Thyroid gland (tissue), 4 donors: ENCODE measurements around the gene C5. TPM values are rescaled to one million over a fixed set of nuclear protein-coding genes. Genes with fewer than 3 reads are reported as not detected.
"Not testable (repeated sequence)": the region's sequence is repeated elsewhere in the genome, so short reads cannot be mapped to it uniquely, and the experiment has no call there.

Source experiments
- DNase-seq, 2 donors: peaks; one replicate each; pipeline ENCODE4 v3.0.0-alpha.2; 2019
- H3K27ac ChIP-seq, 3 donors: fragments of 200-600 bp; sonication (generic); 1 replicate in 2 of 3; 2 replicates in 1 of 3; pipeline ENCODE4 v1.5.1; 2016 to 2019; ENCODE audit warnings: mild to moderate bottlenecking in 1 of 3, moderate library complexity in 1 of 3
- H3K27me3 ChIP-seq: fragments of 200-600 bp; sonication (generic); one replicate; pipeline ENCODE4 v1.5.1; 2019
- H3K36me3 ChIP-seq, 2 donors: fragments of 200-600 bp; sonication (generic); one replicate each; pipeline ENCODE4 v1.5.1; 2016 to 2019
- H3K4me1 ChIP-seq, 2 donors: fragments of 200-600 bp; sonication (generic); one replicate each; pipeline ENCODE4 v1.5.1; 2017 to 2019
- H3K4me3 ChIP-seq, 3 donors: fragments of 200-600 bp; sonication (generic); replicated peaks in 1 of 3; 1 replicate in 2 of 3; 2 replicates in 1 of 3; pipeline ENCODE4 v1.5.1; 2016; ENCODE audit warnings: mild to moderate bottlenecking in 1 of 3
- H3K9me3 ChIP-seq: fragments of 200-600 bp; sonication (generic); one replicate; pipeline ENCODE4 v1.5.1; 2017
- POLR2A ChIP-seq, 2 donors: fragments of 450-650 bp; IDR thresholded peaks; one replicate each; pipeline ENCODE4 v1.6.1; 2017; ENCODE audit warnings: antibody characterized with exemption in 2 of 2, mild to moderate bottlenecking in 2 of 2, moderate library complexity in 1 of 2
- WGBS, 2 donors: methylation state at CpG; one replicate each; pipeline ENCODE4 v1.1.5; 2017; 5-methylcytosine and 5-hydroxymethylcytosine counted together
- intact Hi-C: fragments of 100-400 bp; cut with DNase I; formaldehyde crosslinking; loops from one replicate; pipeline ENCODE4 v1.15.1; 2023
- total RNA-seq, 4 donors: library from RNA; depleted of rRNA; stranded (reverse); fragments of >200 nt; gene quantifications; one replicate each; pipeline ENCODE4 v1.2.3, GENCODE V29; 2016
- TF ChIP-seq, protein P1 (sequence below), 6 experiments: fragments of 200-600 bp in 3 of 6; fragments of 450-650 bp in 3 of 6; sonication (generic) in 3 of 6; IDR thresholded peaks; one replicate each; pipeline ENCODE4 v1.5.1; 2016 to 2019; ENCODE audit warnings: antibody characterized with exemption in 6 of 6, mild to moderate bottlenecking in 2 of 6, inconsistent platforms in 1 of 6, moderate library complexity in 1 of 6

Gene C5
- total RNA-seq, 4 donors from 2014 or later: 1.7 to 3.4 (median 2.8) TPM

DNA sequence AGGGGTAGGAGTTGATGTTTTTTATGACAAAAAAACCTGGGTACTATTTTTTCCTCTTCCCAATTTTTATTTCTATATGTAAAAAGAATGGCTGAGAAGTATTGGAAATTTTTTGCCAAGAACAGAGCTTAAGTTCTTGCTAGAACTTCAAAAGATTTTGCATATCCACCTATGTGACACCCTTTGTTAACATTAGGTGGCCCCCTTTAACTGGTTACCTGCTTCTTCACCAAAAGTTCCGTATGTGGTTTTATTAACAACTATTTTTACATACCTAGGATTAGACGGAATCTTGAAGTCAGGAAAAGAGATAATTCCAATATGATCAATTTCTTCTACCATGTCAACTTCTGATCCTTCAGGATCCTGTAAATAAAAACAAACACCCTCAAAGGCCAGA, 15.5 kb downstream of the C5 start:
- Histone ChIP-seq H3K27ac (no peak overlapping the region), H3K36me3 (no peaks in the 10 kb centered on the region), H3K9me3 (no peaks in the 10 kb centered on the region), H3K4me3 (no peak overlapping the region), H3K4me1 (no peaks in the 10 kb centered on the region), H3K27me3 (no peaks in the 10 kb centered on the region)
- intact Hi-C loops: no loop called here
- 88 to 91% methylated on average over 2 of the region's 2 CpGs for WGBS, 2 donors
- TF ChIP-seq, protein P1, sequence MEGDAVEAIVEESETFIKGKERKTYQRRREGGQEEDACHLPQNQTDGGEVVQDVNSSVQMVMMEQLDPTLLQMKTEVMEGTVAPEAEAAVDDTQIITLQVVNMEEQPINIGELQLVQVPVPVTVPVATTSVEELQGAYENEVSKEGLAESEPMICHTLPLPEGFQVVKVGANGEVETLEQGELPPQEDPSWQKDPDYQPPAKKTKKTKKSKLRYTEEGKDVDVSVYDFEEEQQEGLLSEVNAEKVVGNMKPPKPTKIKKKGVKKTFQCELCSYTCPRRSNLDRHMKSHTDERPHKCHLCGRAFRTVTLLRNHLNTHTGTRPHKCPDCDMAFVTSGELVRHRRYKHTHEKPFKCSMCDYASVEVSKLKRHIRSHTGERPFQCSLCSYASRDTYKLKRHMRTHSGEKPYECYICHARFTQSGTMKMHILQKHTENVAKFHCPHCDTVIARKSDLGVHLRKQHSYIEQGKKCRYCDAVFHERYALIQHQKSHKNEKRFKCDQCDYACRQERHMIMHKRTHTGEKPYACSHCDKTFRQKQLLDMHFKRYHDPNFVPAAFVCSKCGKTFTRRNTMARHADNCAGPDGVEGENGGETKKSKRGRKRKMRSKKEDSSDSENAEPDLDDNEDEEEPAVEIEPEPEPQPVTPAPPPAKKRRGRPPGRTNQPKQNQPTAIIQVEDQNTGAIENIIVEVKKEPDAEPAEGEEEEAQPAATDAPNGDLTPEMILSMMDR (IDR thresholded peaks at IDR 0.05): no peak
- TF ChIP-seq POLR2A (IDR thresholded peaks at IDR 0.05): no peak
- no peak for DNase-seq

DNA sequence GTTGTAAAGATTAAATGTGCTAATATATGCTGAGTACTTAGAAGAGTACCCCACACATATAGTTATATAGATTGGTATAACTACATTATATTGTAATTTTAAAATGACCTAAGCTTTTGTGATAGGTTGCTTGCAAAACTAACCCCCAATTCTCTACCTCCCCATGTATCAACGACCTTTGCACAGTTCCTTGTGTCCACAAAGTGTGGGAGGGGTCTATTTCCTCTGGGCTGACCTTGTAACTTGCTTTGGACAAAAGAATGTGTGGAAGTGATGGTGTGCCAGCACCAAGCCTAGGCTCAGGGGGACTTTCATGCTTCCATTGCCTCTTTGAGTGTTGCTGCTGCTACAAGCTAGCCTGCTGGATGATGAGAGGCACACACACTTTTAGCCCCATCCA, 20.6 kb downstream of the C5 start:
- WGBS, 2 donors: 62 to 72% methylated on average over 1 of the region's 1 CpG
- Histone ChIP-seq H3K4me3 (no peak overlapping the region), H3K27me3 (no peaks in the 10 kb centered on the region), H3K9me3 (no peaks in the 10 kb centered on the region), H3K4me1 (no peaks in the 10 kb centered on the region), H3K27ac (no peak overlapping the region), H3K36me3 (no peaks in the 10 kb centered on the region)
- no peak for DNase-seq
- intact Hi-C loops: no loop called here
- TF ChIP-seq, protein P1 (IDR thresholded peaks at IDR 0.05): no peak
- no peak for TF ChIP-seq POLR2A (IDR thresholded peaks at IDR 0.05)

DNA sequence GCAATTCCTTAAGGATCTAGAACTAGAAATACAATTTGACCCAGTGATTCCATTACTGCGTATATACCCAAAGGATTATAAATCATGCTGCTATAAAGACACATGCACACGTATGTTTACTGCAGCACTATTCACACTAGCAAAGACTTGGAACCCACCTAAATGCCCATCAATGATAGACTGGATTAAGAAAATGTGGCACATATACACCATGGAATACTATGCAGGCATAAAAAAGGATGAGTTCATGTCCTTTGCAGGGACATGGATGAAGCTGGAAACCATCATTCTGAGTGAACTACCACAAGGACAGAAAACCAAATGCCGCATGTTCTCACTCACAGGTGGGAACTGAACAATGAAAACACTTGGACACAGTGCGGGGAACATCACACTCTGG, 21.8 kb downstream of the C5 start:
- intact Hi-C loops, H3K27me3 ChIP-seq: not testable (repeated sequence)
- 72 to 73% methylated on average over 4 of the region's 4 CpGs for WGBS, 2 donors

DNA sequence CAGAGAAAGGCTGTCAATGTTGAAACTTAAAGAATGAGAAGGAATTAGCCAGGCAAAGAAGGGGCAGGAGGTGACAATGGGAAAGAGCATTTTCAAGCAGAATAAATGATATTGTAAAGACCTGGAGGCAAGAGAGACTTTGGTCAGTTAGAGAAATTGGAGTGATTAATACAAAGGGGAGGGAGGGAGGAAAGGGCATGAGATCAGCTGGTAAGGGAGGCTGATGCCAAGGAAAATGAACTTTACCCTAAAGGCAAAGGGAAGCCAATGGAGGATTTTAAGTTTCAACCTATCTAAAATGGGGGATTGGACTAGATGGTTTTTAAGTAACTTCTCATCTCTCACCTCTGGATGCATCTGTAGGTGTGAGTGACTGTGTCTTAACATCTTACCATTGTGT, 23.3 kb downstream of the C5 start:
- intact Hi-C loops: no loop called here
- TF ChIP-seq POLR2A (IDR thresholded peaks at IDR 0.05): no peak
- TF ChIP-seq, protein P1 (IDR thresholded peaks at IDR 0.05): no peak
- Histone ChIP-seq H3K27ac (no peak overlapping the region), H3K4me3 (no peak overlapping the region), H3K36me3 (no peaks in the 10 kb centered on the region), H3K27me3 (no peaks in the 10 kb centered on the region), H3K4me1 (no peaks in the 10 kb centered on the region), H3K9me3 (no peaks in the 10 kb centered on the region)
- DNase-seq: no peak

More for the DNA sequence above, 21.8 kb downstream of the C5 start:
- H3K4me3 ChIP-seq, H3K36me3 ChIP-seq, H3K4me1 ChIP-seq, H3K27ac ChIP-seq, DNase-seq, H3K9me3 ChIP-seq: not testable (repeated sequence)

DNA sequence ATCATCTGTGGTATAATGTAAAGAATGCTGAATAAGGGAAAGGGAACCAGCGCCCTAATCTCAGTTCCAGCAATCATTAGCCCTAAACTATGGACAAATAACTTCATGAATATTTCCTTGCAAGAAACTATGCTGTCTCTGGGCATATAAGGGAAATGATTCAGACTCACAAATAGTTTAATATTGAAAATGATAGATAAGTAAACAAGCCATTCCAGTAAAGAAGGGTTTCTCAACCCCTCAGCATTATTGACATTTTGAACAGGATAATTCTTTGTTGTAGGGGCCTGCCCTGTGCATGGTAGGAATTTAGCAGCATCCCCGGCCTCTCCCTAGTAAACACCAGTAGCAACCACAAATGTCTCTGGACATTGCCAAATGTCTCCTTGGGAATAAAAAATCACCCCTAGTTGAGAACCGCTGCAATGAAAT, 23.8 kb downstream of the C5 start:
- Histone ChIP-seq H3K9me3 (no peaks in the 10 kb centered on the region), H3K36me3 (no peaks in the 10 kb centered on the region), H3K27me3 (no peaks in the 10 kb centered on the region), H3K27ac (no peak overlapping the region), H3K4me1 (no peaks in the 10 kb centered on the region), H3K4me3 (no peak overlapping the region)
- no peak for DNase-seq
- TF ChIP-seq, protein P1 (IDR thresholded peaks at IDR 0.05): no peak
- WGBS, 2 donors: 85 to 87% methylated on average over 3 of the region's 3 CpGs
- intact Hi-C loops: no loop called here

DNA sequence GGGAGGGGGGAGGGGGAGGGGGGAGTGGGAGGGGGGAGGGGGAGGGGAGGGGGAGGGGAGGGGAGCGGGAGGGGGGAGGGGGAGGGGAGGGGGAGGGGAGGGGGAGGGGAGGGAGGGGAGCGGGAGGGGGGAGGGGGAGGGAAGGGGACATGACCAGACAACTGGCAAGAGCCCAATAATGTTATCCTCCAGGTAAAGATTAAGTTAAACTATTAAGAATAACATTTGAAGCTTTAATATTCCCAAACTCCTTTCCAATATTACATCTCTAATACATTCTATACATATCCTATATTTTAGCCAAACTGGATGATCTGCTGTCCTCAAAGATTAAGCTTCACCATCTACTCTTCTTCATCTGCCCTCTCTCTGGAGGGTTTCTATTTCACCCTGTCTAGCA, 25.8 kb downstream of the C5 start:
- no peaks in the 10 kb centered on the region for H3K9me3 ChIP-seq
- no peak for DNase-seq
- no peaks in the 10 kb centered on the region for H3K4me1 ChIP-seq
- H3K27me3 ChIP-seq: no peaks in the 10 kb centered on the region
- no peak for TF ChIP-seq POLR2A (IDR thresholded peaks at IDR 0.05)
- TF ChIP-seq, protein P1 (IDR thresholded peaks at IDR 0.05): no peak
- no peak overlapping the region for H3K27ac ChIP-seq
- H3K4me3 ChIP-seq: no peak overlapping the region
- intact Hi-C loops: no loop called here
- H3K36me3 ChIP-seq: no peaks in the 10 kb centered on the region
- 46 to 57% methylated on average over 1 to 2 of the region's 2 CpGs for WGBS, 2 donors
